Neural cell (in vitro differentiated cells): ENCODE data around the gene ZFPL1. TPM values are rescaled to one million over a fixed set of nuclear protein-coding genes. Genes with fewer than 3 reads are reported as not detected.

Source experiments
- H2AFZ ChIP-seq: fragments of 200-600, 300-800 bp; sonication (generic), shearing (Covaris generic); 2 replicates; pipeline ENCODE4 v1.6.0; 2014; ENCODE audit warnings: low read depth, mild to moderate bottlenecking, antibody characterized with exemption, low read length, moderate library complexity
- H3F3A ChIP-seq: fragments of 200-600 bp; shearing (Covaris generic); 2 replicates; pipeline ENCODE4 v1.6.1; 2016; ENCODE audit warnings: mild to moderate bottlenecking, moderate library complexity, mixed read lengths, antibody characterized with exemption, low read length; ENCODE audit not compliant: insufficient read depth, poor library complexity, severe bottlenecking
- H3K27ac ChIP-seq: fragments of 200-600, 300-800 bp; sonication (generic), shearing (Covaris generic); 2 replicates; pipeline ENCODE4 v1.5.1; 2014; ENCODE audit warnings: mild to moderate bottlenecking, low read length, moderate library complexity
- H3K27me3 ChIP-seq: fragments of 300-800, 200-600 bp; sonication (generic), shearing (Covaris generic); 2 replicates; pipeline ENCODE4 v1.6.0; 2014; ENCODE audit warnings: mild to moderate bottlenecking, low read depth, low read length, moderate library complexity; ENCODE audit not compliant: insufficient read depth
- H3K36me3 ChIP-seq: fragments of 300-800, 200-600 bp; sonication (generic), shearing (Covaris generic); 2 replicates; pipeline ENCODE4 v1.5.1; 2014; ENCODE audit warnings: mild to moderate bottlenecking, antibody characterized with exemption, low read length, moderate library complexity; ENCODE audit not compliant: insufficient read depth
- H3K4me2 ChIP-seq: fragments of 300-800, 200-600 bp; sonication (generic), shearing (Covaris generic); 2 replicates; pipeline ENCODE4 v1.6.0; 2014; ENCODE audit warnings: mild to moderate bottlenecking, low read length
- H3K4me3 ChIP-seq: fragments of 300-800, 200-600 bp; sonication (generic), shearing (Covaris generic); 2 replicates; pipeline ENCODE4 v1.5.1; 2014; ENCODE audit warnings: mild to moderate bottlenecking, low read length, moderate library complexity
- H3K79me2 ChIP-seq: fragments of 200-600 bp; shearing (Covaris generic); replicated peaks from 2 replicates; pipeline ENCODE4 v1.6.0; 2014; ENCODE audit warnings: mild to moderate bottlenecking, low read length, moderate library complexity; ENCODE audit not compliant: insufficient read depth
- H3K9ac ChIP-seq: fragments of 300-800, 200-600 bp; sonication (generic), shearing (Covaris generic); 2 replicates; pipeline ENCODE4 v1.6.1; 2016; ENCODE audit warnings: mild to moderate bottlenecking, low read length, mixed read lengths
- H3K9me2 ChIP-seq: fragments of 200-600 bp; shearing (Covaris generic); 2 replicates; pipeline ENCODE4 v1.6.1; 2016; ENCODE audit warnings: mild to moderate bottlenecking, low read length, mixed read lengths; ENCODE audit not compliant: insufficient read depth
- H3K9me3 ChIP-seq: fragments of 200-600, 300-800 bp; sonication (generic), shearing (Covaris generic); 2 replicates; pipeline ENCODE4 v1.6.1; 2016; ENCODE audit warnings: mild to moderate bottlenecking, mixed run types, low read length, moderate library complexity, mixed read lengths
- H4K20me1 ChIP-seq: fragments of 200-600 bp; shearing (Covaris generic); 2 replicates; pipeline ENCODE4 v1.6.1; 2016; ENCODE audit warnings: mild to moderate bottlenecking, mixed run types; ENCODE audit not compliant: insufficient read depth
- CTCF ChIP-seq: fragments of 450-650 bp; IDR thresholded peaks from 2 replicates; pipeline ENCODE4 v1.5.1; 2014; ENCODE audit warnings: antibody characterized with exemption, mild to moderate bottlenecking, moderate library complexity; ENCODE audit not compliant: poor library complexity, severe bottlenecking
- EP300 ChIP-seq: fragments of 450-650 bp; conservative IDR thresholded peaks from 2 replicates; pipeline ENCODE4 v1.6.1; 2014; ENCODE audit warnings: antibody characterized with exemption, mild to moderate bottlenecking, moderate library complexity; ENCODE audit not compliant: poor library complexity, severe bottlenecking
- EZH2 ChIP-seq: fragments of 200-600, 300-800 bp; shearing (Covaris generic), sonication (generic); IDR thresholded peaks from 2 replicates; pipeline ENCODE4 v1.6.1; 2014; ENCODE audit warnings: antibody characterized with exemption, low read length, borderline replicate concordance, mild to moderate bottlenecking; ENCODE audit not compliant: insufficient read depth, poor library complexity, severe bottlenecking
- MXI1 ChIP-seq: fragments of 450-650 bp; conservative IDR thresholded peaks from 2 replicates; pipeline ENCODE4 v1.6.1; 2014; ENCODE audit warnings: antibody characterized with exemption, mild to moderate bottlenecking; ENCODE audit not compliant: poor library complexity, severe bottlenecking
- POLR2AphosphoS5 ChIP-seq: IDR thresholded peaks from 2 replicates; pipeline ENCODE4 v1.6.1; 2012
- RAD21 ChIP-seq: fragments of 450-650 bp; conservative IDR thresholded peaks from 2 replicates; pipeline ENCODE4 v1.6.1; 2014; ENCODE audit warnings: antibody characterized with exemption, mild to moderate bottlenecking, moderate library complexity
- REST ChIP-seq: IDR thresholded peaks from 2 replicates; pipeline ENCODE4 v1.6.1; 2012; ENCODE audit warnings: borderline replicate concordance
- TAF1 ChIP-seq: IDR thresholded peaks from 2 replicates; pipeline ENCODE4 v1.6.1; 2012; ENCODE audit warnings: low read depth
- polyA plus RNA-seq: library from polyadenylated mRNA; depleted of rRNA; stranded (reverse); fragments of >200 nt; gene quantifications from 2 replicates; pipeline ENCODE4 v1.2.3, GENCODE V29; 2014

The ZFPL1 gene
- polyA plus RNA-seq, 1 donor from 2014 or later = 42.0 TPM

DNA sequence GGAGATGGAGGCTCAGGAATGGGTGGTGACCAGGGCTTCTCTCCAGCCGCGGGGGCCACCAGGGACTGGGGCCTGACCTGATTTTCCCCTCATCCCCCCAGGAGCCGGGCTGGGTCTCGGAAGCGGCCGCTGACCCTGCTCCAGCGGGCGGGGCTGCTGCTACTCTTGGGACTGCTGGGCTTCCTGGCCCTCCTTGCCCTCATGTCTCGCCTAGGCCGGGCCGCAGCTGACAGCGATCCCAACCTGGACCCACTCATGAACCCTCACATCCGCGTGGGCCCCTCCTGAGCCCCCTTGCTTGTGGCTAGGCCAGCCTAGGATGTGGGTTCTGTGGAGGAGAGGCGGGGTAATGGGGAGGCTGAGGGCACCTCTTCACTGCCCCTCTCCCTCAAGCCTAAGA lies 3.8 kb downstream of the ZFPL1 start:
- Histone ChIP-seq H3K9me2 (no peaks in the 10 kb centered on the region), H3K4me3 (no peak overlapping the region), H3K4me2 (no peak overlapping the region), H3K9me3 (no peaks in the 10 kb centered on the region), H2AFZ (no peak overlapping the region), H3K27ac (no peak overlapping the region), H3K9ac (no peak overlapping the region), H3F3A (no peaks in the 10 kb centered on the region), H3K27me3 (no peaks in the 10 kb centered on the region), H3K79me2 (peaks cover 21% of the 10 kb centered on the region), H4K20me1 (no peaks in the 10 kb centered on the region), H3K36me3 (no peaks in the 10 kb centered on the region)
- no peak for TF ChIP-seq RAD21
- no peak for TF ChIP-seq CTCF
- no peak for TF ChIP-seq REST

- Histone ChIP-seq H3K4me3 (no peak overlapping the region), H3F3A (no peaks in the 10 kb centered on the region), H3K4me2 (no peak overlapping the region), H3K9me3 (no peaks in the 10 kb centered on the region), H3K27me3 (no peaks in the 10 kb centered on the region), H3K36me3 (no peaks in the 10 kb centered on the region), H2AFZ (no peak overlapping the region), H3K9me2 (no peaks in the 10 kb centered on the region), H3K9ac (no peak overlapping the region), H3K27ac (no peak overlapping the region), H3K79me2 (peaks cover 8% of the 10 kb centered on the region), H4K20me1 (no peaks in the 10 kb centered on the region)
- TF ChIP-seq TAF1 (no peak), POLR2AphosphoS5 (no peak), REST (no peak)
Measured at GRCh38 chr11:65089621-65090020, 5.6 kb downstream of the ZFPL1 start.

DNA sequence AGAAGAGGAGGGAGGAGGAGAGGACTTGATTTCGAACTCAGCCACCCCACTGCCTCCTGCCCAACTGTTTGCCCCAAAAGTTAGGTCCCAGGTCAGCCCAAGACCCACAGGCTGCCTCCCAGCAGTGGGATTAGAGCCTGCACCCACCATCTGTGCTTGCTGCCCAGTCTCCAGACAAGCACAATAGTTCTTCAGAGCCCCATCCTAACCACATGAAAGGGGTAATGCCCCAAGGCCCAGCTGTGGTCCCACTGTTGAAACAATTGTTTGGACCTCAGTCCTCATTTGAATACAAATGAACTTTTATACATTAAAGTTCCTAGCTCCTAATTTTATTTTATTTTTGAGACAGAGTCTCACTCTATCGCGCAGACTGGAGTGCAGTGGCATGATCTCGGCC lies 6.6 kb downstream of the ZFPL1 start:
- Histone ChIP-seq H3K9ac (no peak overlapping the region), H3K79me2 (no peaks in the 10 kb centered on the region), H4K20me1 (no peaks in the 10 kb centered on the region), H3K4me3 (no peak overlapping the region), H3K27me3 (no peaks in the 10 kb centered on the region), H3K27ac (no peak overlapping the region), H3K9me3 (no peaks in the 10 kb centered on the region), H3K9me2 (no peaks in the 10 kb centered on the region), H3K4me2 (no peak overlapping the region), H2AFZ (no peak overlapping the region), H3K36me3 (no peaks in the 10 kb centered on the region), H3F3A (no peaks in the 10 kb centered on the region)
- TF ChIP-seq POLR2AphosphoS5 (no peak), EZH2 (no peak), REST (no peak), EP300 (no peak), RAD21 (no peak), MXI1 (no peak)
